ENCODE results near the gene EVI2B. TPM values are rescaled to one million over a fixed set of nuclear protein-coding genes. Genes with fewer than 3 reads are reported as not detected.
"Not testable (repeated sequence)": the region's sequence is repeated elsewhere in the genome, so short reads cannot be mapped to it uniquely, and the experiment has no call there.

The EVI2B gene
- total RNA-seq, 1 donor from 2014 or later, result 0.85 TPM

DNA sequence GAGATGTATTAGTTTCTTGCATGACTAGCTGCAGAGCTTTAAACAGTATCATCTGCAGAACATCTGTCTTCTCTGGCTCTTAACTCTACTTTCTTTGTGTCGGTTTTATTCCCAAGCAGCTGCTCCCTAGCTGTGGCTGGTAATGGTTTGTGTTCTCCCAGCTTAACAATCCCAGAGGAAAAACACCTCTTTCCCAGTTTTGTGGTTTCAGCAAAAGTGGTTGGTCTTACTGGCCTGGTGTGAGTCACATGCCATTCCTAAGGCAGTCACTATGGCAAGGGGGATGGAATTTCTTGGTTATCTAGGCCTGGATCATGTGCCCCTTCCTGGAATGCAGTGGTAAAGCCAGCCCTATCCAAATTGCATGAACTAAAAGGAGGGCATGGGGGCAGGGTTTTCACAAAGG, 44.3 kb downstream of the EVI2B start:
- TF ChIP-seq, protein P1, sequence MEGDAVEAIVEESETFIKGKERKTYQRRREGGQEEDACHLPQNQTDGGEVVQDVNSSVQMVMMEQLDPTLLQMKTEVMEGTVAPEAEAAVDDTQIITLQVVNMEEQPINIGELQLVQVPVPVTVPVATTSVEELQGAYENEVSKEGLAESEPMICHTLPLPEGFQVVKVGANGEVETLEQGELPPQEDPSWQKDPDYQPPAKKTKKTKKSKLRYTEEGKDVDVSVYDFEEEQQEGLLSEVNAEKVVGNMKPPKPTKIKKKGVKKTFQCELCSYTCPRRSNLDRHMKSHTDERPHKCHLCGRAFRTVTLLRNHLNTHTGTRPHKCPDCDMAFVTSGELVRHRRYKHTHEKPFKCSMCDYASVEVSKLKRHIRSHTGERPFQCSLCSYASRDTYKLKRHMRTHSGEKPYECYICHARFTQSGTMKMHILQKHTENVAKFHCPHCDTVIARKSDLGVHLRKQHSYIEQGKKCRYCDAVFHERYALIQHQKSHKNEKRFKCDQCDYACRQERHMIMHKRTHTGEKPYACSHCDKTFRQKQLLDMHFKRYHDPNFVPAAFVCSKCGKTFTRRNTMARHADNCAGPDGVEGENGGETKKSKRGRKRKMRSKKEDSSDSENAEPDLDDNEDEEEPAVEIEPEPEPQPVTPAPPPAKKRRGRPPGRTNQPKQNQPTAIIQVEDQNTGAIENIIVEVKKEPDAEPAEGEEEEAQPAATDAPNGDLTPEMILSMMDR (IDR thresholded peaks at IDR 0.05), result no peak
- peaks cover 0 to 16% of the 10 kb centered on the region in 2 donors for H3K36me3 ChIP-seq

GRCh38 chr17:31269036-31269577, 44.7 kb downstream of the EVI2B start:
- H3K4me3 ChIP-seq, result no peak overlapping the region
- intact Hi-C loops (cut with DNase I), result no loop called here
- peak overlapping the region; percentile 27 to 31 for H3K27ac ChIP-seq
- DNase-seq (ENCODE audit: low spot score in 2 of 2), result no peak
- H3K4me1 ChIP-seq, result peaks cover 0 to 20% of the 10 kb centered on the region in 2 donors
- H3K36me3 ChIP-seq, result peaks cover 0 to 16% of the 10 kb centered on the region in 2 donors
- H3K27me3 ChIP-seq, result no peaks in the 10 kb centered on the region
- H3K9me3 ChIP-seq, result no peaks in the 10 kb centered on the region
- TF ChIP-seq, protein P1 (IDR thresholded peaks at IDR 0.05), result no peak

More for the DNA sequence above, 44.3 kb downstream of the EVI2B start:
- H3K4me3 ChIP-seq, result no peak overlapping the region
- peak in 1 of 2 donors; percentile 73 for DNase-seq (ENCODE audit: low spot score in 2 of 2)
- H3K27ac ChIP-seq, result peak overlapping the region; percentile 27 to 31
- no peaks in the 10 kb centered on the region for H3K9me3 ChIP-seq
- peaks cover 0 to 23% of the 10 kb centered on the region in 2 donors for H3K4me1 ChIP-seq
- H3K27me3 ChIP-seq, result no peaks in the 10 kb centered on the region
- intact Hi-C loops (cut with DNase I), result no loop called here

DNA sequence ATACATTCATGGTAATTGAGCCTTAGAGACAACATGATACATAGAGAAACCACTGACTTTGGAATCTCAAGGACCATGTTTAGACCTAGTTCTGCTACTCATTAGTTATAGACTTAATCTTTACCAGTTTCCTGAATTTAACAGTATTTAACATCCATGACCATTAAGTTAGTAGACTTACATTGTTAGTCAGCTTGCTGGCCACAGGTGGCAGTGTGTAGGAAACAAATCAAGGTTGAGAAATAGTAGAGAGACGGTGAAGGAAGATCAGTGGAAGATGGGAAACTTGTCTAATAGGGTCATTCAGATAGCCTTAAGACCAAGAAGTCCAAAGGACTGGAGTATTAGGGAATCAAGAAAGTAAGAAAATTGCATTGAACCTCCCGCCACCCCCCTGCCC, 47.8 kb downstream of the EVI2B start:
- H3K4me3 ChIP-seq, result no peak overlapping the region
- DNase-seq (ENCODE audit: low spot score in 2 of 2), result no peak
- H3K36me3 ChIP-seq, result peaks cover 2 to 20% of the 10 kb centered on the region in 2 donors
- H3K27ac ChIP-seq, result no peak overlapping the region
- no peaks in the 10 kb centered on the region for H3K27me3 ChIP-seq
- H3K9me3 ChIP-seq, result no peaks in the 10 kb centered on the region
- intact Hi-C loops (cut with DNase I), result no loop called here
- TF ChIP-seq, protein P1 (IDR thresholded peaks at IDR 0.05), result no peak
- peaks cover 0 to 16% of the 10 kb centered on the region in 2 donors for H3K4me1 ChIP-seq

- DNase-seq (ENCODE audit: low spot score in 2 of 2); intact Hi-C loops (cut with DNase I): not testable (repeated sequence)
- peaks cover 11 to 38% of the 10 kb centered on the region in 2 donors for H3K36me3 ChIP-seq
These were observed 50.9 kb downstream of the EVI2B start for GRCh38 chr17:31262923-31263322.

DNA sequence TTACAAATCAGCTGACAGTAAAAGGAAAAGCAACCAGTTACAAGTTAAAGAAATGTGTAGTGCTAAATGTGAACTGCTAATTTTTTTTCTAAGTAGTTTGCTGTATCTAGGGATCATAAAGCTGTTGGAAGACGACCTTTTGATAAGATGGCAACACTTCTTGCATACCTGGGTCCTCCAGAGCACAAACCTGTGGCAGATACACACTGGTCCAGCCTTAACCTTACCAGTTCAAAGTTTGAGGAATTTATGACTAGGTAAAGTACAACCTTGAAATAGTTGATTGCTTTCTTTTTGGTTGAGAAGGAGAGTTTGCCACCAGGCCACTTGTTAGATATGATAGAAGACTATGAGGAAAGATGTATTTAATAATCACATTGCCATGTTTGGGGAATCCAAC, 52.3 kb downstream of the EVI2B start:
- Histone ChIP-seq H3K9me3 (no peaks in the 10 kb centered on the region), H3K4me3 (no peak overlapping the region), H3K36me3 (peaks cover 11 to 38% of the 10 kb centered on the region in 2 donors), H3K27ac (no peak overlapping the region), H3K4me1 (no peaks in the 10 kb centered on the region), H3K27me3 (no peaks in the 10 kb centered on the region)
- DNase-seq (ENCODE audit: low spot score in 2 of 2), result no peak
- TF ChIP-seq, protein P1 (IDR thresholded peaks at IDR 0.05), result no peak
- intact Hi-C loops (cut with DNase I), result no loop called here

More at GRCh38 chr17:31262923-31263322, 50.9 kb downstream of the EVI2B start:
- H3K4me3 ChIP-seq, H3K27me3 ChIP-seq, H3K9me3 ChIP-seq, H3K27ac ChIP-seq, H3K4me1 ChIP-seq: not testable (repeated sequence)

- H3K27ac ChIP-seq, result no peak overlapping the region
- H3K4me3 ChIP-seq, result no peak overlapping the region
- TF ChIP-seq, protein P1 (IDR thresholded peaks at IDR 0.05), result no peak
- H3K4me1 ChIP-seq, result no peaks in the 10 kb centered on the region
- H3K9me3 ChIP-seq, result no peaks in the 10 kb centered on the region
- DNase-seq (ENCODE audit: low spot score in 2 of 2), result no peak
- H3K27me3 ChIP-seq, result no peaks in the 10 kb centered on the region
- intact Hi-C loops (cut with DNase I), result no loop called here
- peaks cover 11 to 30% of the 10 kb centered on the region in 2 donors for H3K36me3 ChIP-seq
These were observed 53.7 kb downstream of the EVI2B start for GRCh38 chr17:31260151-31260550.
